ENCODE measurements around the gene GTF2I.

- TF ChIP-seq CTCF (IDR thresholded peaks at IDR 0.05) (no peak), EZH2phosphoT487 (IDR thresholded peaks at IDR 0.05) (no peak)
Observed at GRCh38 chr7:74672343-74672915, 14.9 kb downstream of the GTF2I start.
